SK-MEL-5 (cell line): Measurements from ENCODE around the gene MAGI3. TPM values are rescaled to one million over a fixed set of nuclear protein-coding genes. Genes with fewer than 3 reads are reported as not detected.
A peak's percentile ranks its signal among the peaks of the same experiment; 100 is the strongest.
"Not testable (repeated sequence)": the region's sequence is repeated elsewhere in the genome, so short reads cannot be mapped to it uniquely, and the experiment has no call there.

Experiments
- DNase-seq: peaks from one replicate; pipeline ENCODE4 v3.0.0-alpha.2; 2016; ENCODE audit warnings: low read depth, low spot score
- in situ Hi-C: cut with HindIII; loops from 2 replicates; pipeline ENCODE4 v1.10.0; 2016; ENCODE audit warnings: low sequenced_read_pairs, high pct_unique_total_duplicates, low pct_unique_long_range_greater_than_20kb
- total RNA-seq: library from RNA; depleted of rRNA; stranded (reverse); fragments of >200 nt; shearing (Covaris generic); gene quantifications from 2 replicates; pipeline ENCODE4 v1.2.3, GENCODE V29; 2014

MAGI3 gene
- total RNA-seq, 1 experiment from 2014 or later, result 4.0 TPM

DNA sequence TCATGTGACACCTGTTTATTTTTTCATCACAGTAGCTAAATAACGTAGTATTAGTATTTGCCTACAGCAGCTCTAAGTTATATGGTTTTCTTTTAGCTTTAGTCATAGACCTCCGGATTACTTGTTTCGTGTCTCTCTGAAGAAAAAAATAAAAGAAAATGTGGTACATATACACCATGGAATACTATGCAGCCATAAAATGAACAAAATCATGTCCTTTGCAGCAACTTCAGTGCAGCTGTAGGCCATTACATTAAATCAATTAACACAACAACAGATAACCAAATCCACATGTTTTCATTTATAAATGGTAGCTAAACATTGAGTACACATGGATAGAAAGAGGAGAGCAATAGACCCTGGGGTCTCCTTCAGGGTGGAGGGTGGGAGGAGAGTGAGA lies 142.7 kb downstream of the MAGI3 start:
- no peak for DNase-seq
- in situ Hi-C loops, result no loop called here

GRCh38 chr1:113534130-113534817 lies 144.0 kb downstream of the MAGI3 start:
- in situ Hi-C loops, result no loop called here

GRCh38 chr1:113534875-113535274 lies 144.6 kb downstream of the MAGI3 start:
- no peak for DNase-seq
- in situ Hi-C loops, result no loop called here

More at GRCh38 chr1:113534130-113534817, 144.0 kb downstream of the MAGI3 start:
- no peak for DNase-seq

DNA sequence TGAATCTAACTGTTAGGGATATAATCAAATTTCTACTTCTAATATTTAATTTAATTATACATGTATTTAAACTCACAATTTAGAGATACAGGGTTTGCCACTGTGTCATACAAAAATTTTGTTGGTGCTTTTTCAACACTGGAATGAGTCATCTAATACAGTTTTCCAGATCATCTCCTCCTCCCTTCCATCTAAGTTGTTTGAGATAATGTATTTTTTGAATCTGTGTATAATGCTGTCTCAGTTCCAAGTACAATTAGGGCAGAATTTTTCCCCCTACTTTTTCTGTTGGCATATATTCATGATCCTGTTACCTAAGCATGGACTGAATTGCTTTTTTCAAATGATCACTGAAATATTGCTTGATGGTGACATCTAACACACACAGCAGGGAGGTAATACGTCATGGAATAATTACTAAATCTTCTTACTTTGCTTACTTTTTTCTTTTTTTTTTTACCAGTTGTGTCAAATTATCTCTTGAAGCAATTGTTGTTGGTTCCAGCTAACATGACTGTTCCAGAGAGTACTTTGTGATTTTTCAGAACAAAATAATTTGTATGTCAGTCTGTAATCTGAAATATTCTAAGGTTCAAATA lies 146.0 kb downstream of the MAGI3 start:
- no peak for DNase-seq
- in situ Hi-C loops, result no loop called here

GRCh38 chr1:113538225-113538624 lies 147.9 kb downstream of the MAGI3 start:
- DNase-seq, result no peak
- in situ Hi-C loops, result no loop called here

DNA sequence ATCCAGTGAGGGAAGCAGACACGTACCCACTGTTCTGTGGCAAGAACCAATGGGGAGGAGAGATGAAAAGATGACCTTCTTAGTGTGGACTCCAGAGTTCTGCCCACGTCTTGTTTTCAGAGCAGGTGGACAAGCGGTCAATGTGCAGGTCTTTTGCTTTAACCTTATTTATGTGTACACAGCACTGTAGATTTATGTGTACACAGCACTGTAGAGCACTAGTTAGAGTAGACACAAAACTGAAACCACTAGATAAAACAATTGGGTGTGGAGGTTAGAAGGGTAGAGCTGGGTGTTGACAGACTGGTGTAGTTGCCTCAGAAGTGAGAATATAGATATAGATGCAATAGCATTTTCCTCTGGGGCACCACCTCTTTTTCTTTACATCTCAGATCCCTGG lies 150.0 kb downstream of the MAGI3 start:
- in situ Hi-C loops, result no loop called here
- no peak for DNase-seq

- peak; percentile 6 for DNase-seq
- in situ Hi-C loops, result no loop called here
Measured at GRCh38 chr1:113541106-113541505, 150.8 kb downstream of the MAGI3 start.

DNA sequence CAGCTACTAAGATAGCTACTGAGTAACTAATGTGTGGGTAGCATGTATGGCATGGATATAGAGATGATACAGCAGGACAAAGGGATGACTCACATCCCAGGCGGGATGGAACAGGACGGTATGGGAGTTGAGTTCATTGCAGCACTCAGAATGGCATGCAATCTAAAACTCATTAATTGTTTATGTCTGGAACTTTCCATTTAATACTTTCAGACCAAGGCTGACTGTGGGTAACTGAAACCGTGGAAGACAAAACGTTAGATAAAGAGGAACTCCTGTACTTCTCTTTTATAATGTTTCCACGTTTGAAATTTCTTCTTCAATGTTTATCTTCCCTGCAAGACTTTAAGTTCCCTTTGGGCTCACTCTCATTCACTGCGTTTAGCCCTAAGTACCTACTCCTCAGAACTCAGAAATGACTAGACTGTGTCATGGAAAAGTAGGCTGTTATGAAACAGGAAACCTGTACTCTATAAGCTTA lies 151.9 kb downstream of the MAGI3 start:
- in situ Hi-C loops, result no loop called here
- no peak for DNase-seq

DNA sequence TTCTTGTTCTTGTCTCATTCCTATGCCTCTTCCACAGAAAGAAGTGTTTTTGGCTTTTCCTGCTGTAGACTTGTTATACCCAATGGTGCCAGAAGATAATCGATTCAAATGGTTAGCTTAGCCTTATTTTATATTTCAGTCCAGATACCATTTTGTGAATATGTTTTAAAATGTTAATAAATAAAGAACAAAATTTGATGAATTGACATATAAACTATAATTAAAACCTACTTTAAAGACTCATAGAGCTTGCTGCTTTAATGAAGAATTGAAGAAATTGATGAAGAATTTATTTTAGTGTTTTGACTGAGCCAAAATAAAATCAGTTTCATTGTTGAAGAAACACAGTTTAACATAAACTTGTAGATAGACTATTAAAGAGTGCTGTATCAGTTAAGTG lies 152.8 kb downstream of the MAGI3 start:
- in situ Hi-C loops, result no loop called here
- no peak for DNase-seq

- in situ Hi-C loops, result no loop called here
- DNase-seq, result no peak
Measured at GRCh38 chr1:113545210-113545609, 154.9 kb downstream of the MAGI3 start.

DNA sequence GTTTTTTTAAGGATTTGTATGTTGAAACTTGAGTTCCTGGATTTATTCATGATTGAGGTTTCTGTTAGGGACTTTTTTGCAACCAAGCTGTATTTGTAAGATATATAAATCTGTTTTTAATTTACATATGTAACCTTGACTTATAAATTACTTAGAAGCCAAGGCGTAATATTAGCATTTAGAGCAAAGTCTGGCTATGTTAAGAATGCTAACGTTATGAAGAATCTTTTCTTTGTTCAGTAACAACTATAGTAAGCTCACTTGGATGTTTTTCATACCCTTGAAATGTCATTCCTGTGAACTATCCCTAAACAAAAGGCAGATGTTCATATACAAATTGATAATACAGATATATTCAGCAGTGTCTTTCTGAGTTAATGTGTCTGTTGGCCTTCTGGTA lies 155.3 kb downstream of the MAGI3 start:
- DNase-seq, result no peak
- in situ Hi-C loops, result no loop called here

DNA sequence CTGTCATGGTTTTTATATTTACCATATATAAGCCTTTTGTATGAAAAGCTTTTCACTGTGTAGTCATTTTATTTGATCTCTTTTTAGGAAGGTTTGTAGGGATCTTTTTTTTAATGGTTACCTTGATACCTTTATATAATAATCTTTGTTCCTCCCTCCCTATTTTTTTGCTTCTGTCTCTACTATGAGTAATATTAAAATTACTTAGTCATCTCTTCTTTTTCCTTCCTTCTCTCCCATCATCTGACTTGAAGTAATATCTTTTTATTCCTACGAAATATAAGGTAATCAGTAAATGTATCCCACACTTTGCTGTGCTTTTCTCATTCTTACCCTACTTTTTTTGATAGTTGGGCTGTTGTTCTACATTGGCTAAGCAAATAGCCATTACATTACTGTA lies 161.4 kb downstream of the MAGI3 start:
- DNase-seq, result no peak
- in situ Hi-C loops, result no loop called here

GRCh38 chr1:113552244-113552643 lies 161.9 kb downstream of the MAGI3 start:
- no peak for DNase-seq
- in situ Hi-C loops, result no loop called here

DNA sequence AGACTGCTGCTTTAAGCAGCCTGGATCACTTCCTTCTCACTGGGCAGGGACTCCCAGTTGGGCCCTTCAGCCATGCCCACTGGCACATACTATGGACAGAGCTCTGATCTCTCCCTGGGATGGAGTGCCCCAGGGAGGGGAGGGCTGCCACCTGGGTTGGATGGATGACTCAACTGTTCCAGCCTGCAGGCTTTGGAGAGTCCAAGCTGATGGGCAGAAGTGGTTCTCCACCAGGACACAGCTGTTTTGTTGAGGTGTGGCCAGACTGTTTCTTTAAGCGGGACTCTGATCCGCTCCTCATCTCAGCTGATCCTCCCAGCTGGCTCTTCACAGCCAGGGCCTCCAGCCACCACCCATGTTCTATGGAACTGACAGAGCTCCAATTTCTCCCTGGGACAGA lies 166.9 kb downstream of the MAGI3 start:
- no peak for DNase-seq
- in situ Hi-C loops, result no loop called here

DNA sequence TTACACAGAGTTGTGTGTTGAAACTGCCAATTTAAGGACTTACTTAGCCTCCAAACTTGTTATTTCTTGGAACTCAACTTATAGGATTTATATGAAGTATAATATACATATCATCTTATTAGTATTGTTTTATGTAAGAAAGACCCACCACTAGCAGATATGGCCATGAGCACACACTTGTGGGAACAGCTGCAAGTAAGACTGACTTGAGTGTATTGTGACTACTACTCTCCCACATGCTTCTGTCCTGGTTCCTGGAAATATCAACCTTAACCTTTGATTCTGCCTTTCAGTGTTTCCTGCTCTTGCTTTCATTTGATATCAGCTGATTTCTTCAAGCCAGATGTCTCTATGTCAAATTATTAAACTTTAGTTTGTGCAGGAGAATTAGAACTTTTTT lies 175.3 kb downstream of the MAGI3 start:
- in situ Hi-C loops, result no loop called here
- DNase-seq, result no peak

DNA sequence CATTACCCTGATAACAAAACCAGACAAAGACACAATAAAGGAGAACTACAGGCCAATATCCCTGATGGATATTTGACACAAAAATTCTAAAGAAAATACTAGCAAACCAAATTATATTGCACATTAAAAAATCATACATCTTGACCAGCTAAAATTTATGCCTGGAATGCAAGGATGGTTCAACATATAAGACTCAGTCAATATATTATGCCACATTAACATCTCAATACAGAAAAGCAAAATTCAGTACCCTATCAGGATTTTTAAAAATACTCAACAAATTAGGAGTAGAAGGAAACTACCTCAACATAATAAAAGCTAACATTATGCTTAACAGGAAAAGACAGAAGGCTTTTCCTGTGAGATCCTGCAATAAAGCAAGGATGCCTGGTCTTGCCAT lies 177.1 kb downstream of the MAGI3 start:
- in situ Hi-C loops, result no loop called here
- no peak for DNase-seq

- DNase-seq, in situ Hi-C loops: not testable (repeated sequence)
Measured at GRCh38 chr1:113575744-113576260, 185.5 kb downstream of the MAGI3 start.

GRCh38 chr1:113576271-113576670 lies 186.0 kb downstream of the MAGI3 start:
- in situ Hi-C loops, result no loop called here
- no peak for DNase-seq
